ENCODE measurements around the gene OVCH1. TPM values are rescaled to one million over a fixed set of nuclear protein-coding genes. Genes with fewer than 3 reads are reported as not detected.

Gene OVCH1
- total RNA-seq, 1 experiment from 2014 or later, result not detected

- Histone ChIP-seq H3K23me2 (ENCODE audit: insufficient read length, low read depth, low read length, poor library complexity, severe bottlenecking) (no peaks in the 10 kb centered on the region), H3K23ac (ENCODE audit: insufficient read length, low read depth, low read length) (no peak overlapping the region), H4K8ac (replicated peaks; ENCODE audit: insufficient read length, low read depth, low read length) (no peak overlapping the region), H3T11ph (ENCODE audit: low read length) (no peak overlapping the region), H2BK15ac (ENCODE audit: low read depth, low read length) (no peak overlapping the region), H2AK5ac (ENCODE audit: insufficient read length, low read length) (no peak overlapping the region), H3K79me1 (ENCODE audit: insufficient read depth, low read depth, low read length, poor library complexity, severe bottlenecking) (no peaks in the 10 kb centered on the region), H2AFZ (ENCODE audit: low read length) (no peak overlapping the region), H3K79me2 (ENCODE audit: insufficient read depth, low read length) (no peaks in the 10 kb centered on the region), H4K91ac (ENCODE audit: insufficient read length, low read depth, low read length) (no peak overlapping the region), H2BK120ac (ENCODE audit: low read depth, low read length, poor library complexity, severe bottlenecking) (no peak overlapping the region), H2BK12ac (ENCODE audit: insufficient read length, low read depth, low read length) (no peak overlapping the region), H3K4ac (ENCODE audit: low read depth, low read length) (no peak overlapping the region), H3K14ac (ENCODE audit: insufficient read depth, low read length) (no peak overlapping the region), H3K9ac (ENCODE audit: extremely low read depth, insufficient read length, low read length) (no peak overlapping the region), H3K9me3 (ENCODE audit: control insufficient read depth, low read depth, low read length) (no peaks in the 10 kb centered on the region), H3K27me3 (ENCODE audit: insufficient read depth, low read length) (no peaks in the 10 kb centered on the region), H4K20me1 (ENCODE audit: control insufficient read depth, insufficient read depth, insufficient read length) (no peaks in the 10 kb centered on the region), H3K4me1 (ENCODE audit: insufficient read depth, low read length) (no peaks in the 10 kb centered on the region), H3K18ac (ENCODE audit: insufficient read length, low read depth, low read length) (no peak overlapping the region), H3K27ac (ENCODE audit: insufficient read length, low read depth, low read length) (no peak overlapping the region), H3K4me2 (ENCODE audit: insufficient read depth, insufficient read length, low read length) (no peak overlapping the region), H3K56ac (ENCODE audit: insufficient read length, low read depth, low read length) (no peak overlapping the region), H2BK5ac (ENCODE audit: insufficient read length, low read length) (no peak overlapping the region), H2BK20ac (ENCODE audit: low read depth, low read length, poor library complexity, severe bottlenecking) (no peak overlapping the region), H4K5ac (ENCODE audit: insufficient read length, low read depth, low read length) (no peak overlapping the region)
- Mint-ChIP-seq H3K9me3 (no peaks in the 10 kb centered on the region; a peak in 1 of 5 replicates), H3K27ac (no peak overlapping the region), H3K4me3 (no peak overlapping the region), H3K27me3 (ENCODE audit: low read depth) (no peaks in the 10 kb centered on the region), H3K36me3 (ENCODE audit: insufficient read depth in 1 of 3, low read depth in 3 of 3) (no peaks in the 10 kb centered on the region), H3K4me1 (no peaks in the 10 kb centered on the region)
- WGBS (ENCODE audit: extremely low coverage, insufficient read length, low lambda C conversion rate), result no CpG with 5 or more reads among the region's 4 CpGs
- no peak for TF ChIP-seq CTCF (conservative IDR thresholded peaks at IDR 0.05)
- DNase-seq, result no peak
These were observed 93.5 kb downstream of the OVCH1 start for GRCh38 chr12:29403991-29404390.
